NCI-H226 (cell line): ENCODE results near the gene RAB27B.

Experiments used
- DNase-seq: peaks from one replicate; pipeline ENCODE4 v3.0.0-alpha.2; 2015

Gene RAB27B

DNA sequence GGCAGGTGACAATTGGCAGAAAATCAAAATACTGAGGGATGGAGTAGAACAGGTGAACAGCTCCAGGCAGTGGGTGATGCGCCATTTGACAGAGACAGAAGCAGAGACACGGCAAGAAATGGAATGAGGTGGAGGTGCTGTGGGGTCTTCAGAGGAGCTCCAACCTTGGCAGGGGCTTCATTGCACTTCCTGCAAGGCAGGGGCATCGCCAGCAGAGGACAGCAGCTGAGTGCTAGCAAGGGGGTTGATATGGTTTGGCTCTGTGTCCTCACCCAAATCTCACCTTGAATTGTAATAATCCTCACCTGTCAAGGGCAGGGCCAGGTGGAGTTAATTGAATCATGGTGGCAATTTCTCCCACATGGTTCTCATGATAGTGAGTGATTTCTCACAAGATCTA is 88.2 kb downstream of the RAB27B start:
- DNase-seq = no peak

GRCh38 chr18:54918060-54918459 is 89.8 kb downstream of the RAB27B start:
- DNase-seq = no peak

GRCh38 chr18:54919412-54919811 is 91.1 kb downstream of the RAB27B start:
- no peak for DNase-seq

DNA sequence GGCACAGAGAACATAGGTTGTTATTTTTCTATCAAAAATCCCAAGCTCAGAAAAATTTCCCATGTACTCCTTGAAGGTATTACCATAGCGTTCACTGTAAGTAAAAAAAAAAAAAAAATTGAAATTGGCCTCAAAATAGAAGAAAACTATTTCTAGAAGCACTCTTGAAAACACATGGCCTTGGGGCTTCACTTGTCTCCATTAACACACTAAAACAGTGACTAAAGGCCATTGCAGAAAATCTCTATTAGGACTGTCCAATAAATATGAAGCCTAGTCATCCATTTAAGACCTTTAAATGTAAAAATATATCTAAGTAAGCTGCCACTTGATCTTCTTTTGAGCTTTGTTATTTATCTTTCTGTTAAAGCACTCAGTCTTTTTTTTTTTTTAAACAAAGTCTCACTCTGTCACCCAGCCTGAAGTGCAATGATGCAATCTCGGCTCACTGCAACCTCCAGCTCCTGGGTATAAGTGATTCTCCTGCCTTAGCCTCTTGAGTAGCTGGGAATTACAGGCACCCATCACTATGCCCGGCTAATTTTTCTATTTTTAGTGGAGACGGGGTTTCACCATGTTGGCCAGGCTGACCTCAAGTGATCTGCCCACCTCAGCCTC is 95.2 kb downstream of the RAB27B start:
- DNase-seq = no peak

- no peak for DNase-seq
Observed at GRCh38 chr18:54924948-54925347, 96.7 kb downstream of the RAB27B start.

DNA sequence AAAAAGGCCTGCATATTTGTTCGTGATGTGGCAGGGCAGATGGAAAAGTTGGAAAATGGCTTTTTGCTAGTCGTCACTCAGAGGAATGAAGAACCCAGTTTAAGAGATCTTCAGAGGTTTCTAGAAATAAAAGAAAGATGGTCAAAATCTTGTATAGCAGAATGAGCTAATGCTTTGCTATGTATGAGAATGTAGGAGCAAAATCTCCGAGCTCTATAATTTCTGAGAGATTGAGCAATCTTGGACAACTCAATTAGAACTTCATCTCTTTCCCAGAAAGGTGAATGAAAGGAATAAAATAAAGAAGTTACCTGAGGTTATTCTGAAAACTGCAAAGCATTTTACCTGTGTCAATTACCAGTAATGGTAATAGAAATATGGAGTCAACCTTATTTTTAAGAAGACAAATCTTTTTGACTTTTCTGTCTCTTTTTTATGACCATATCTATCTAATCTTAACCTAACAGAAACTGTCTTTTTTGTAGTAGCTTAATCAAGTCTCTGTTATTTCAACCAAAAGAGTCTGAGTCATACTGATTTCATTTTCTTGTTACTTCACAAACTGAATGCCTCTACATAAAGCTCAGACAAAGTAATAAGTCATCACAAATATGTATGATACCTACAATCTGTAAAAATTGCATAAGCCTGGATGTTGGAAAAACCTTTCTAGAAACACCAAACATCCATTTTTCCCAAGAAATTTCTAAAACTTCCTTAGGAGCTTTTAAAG is 98.5 kb downstream of the RAB27B start:
- peak; percentile 57 for DNase-seq

- DNase-seq = peak; percentile 40
Observed at GRCh38 chr18:54928236-54928635, 100.0 kb downstream of the RAB27B start.

DNA sequence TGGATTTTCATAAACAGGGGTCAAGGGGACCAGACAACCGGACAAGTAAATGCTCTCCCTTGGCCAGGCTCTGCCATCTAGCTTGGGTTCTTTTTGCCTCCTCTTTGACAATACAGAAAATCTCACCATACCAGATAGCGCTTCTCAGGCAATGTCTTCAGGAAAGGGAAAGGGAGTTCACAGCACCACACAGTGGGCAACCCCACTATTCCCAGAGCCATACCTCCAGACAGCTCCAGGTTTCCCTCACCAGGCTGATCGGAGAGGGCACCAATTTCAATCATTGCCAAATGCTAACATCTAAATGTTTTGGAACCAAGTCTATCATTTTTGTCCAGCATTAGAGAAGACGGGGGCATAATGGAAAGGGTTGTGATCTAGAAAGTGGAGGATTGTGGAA is 102.9 kb downstream of the RAB27B start:
- no peak for DNase-seq

- no peak for DNase-seq
Observed at GRCh38 chr18:54932472-54932871, 104.2 kb downstream of the RAB27B start.

GRCh38 chr18:54938506-54938905 is 110.2 kb downstream of the RAB27B start:
- DNase-seq = no peak

DNA sequence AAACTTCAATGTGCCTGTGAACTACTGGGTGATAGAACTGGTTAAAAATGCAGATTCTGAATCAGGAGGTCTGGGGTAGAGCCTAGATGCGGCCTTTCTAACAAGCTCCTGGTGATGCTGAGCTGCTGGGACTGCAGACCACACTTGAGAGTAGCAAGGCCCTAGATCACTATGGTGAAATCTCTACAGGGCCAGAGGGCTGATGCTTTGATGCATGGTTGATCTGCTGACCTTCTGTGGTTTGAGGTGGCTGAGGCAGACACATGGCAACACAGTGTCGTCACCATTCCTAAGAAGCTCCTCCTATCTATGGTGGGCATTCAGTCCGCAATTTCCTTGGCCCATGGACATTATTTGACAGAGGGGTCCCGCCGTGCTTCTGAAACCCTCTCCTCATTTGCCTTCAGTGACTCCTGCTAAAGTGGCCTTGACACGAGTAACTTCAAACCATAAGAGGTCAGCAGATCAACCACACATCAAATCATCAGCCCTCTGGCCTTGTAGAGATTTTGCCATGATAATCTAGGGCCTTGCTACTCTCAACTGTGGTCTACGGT is 111.2 kb downstream of the RAB27B start:
- no peak for DNase-seq

GRCh38 chr18:54942144-54942543 is 113.9 kb downstream of the RAB27B start:
- no peak for DNase-seq

GRCh38 chr18:54942569-54942968 is 114.3 kb downstream of the RAB27B start:
- no peak for DNase-seq
